DOHH2 (cell line): ENCODE data around the gene DLX5.

Experiments used
- H3F3A ChIP-seq: fragments of 200-600 bp; sonication (generic), shearing (Covaris generic); 2 replicates; pipeline ENCODE4 v1.6.0; 2016; ENCODE audit warnings: antibody characterized with exemption, mild to moderate bottlenecking; ENCODE audit not compliant: control insufficient read depth, insufficient read depth
- H3K27ac ChIP-seq: fragments of 200-600 bp; sonication (generic); 2 replicates; pipeline ENCODE4 v1.5.1; 2014; ENCODE audit warnings: low read depth, mild to moderate bottlenecking, low read length, moderate library complexity
- H3K27me3 ChIP-seq: fragments of 200-600 bp; sonication (generic); 2 replicates; pipeline ENCODE4 v1.6.1; 2014; ENCODE audit warnings: mild to moderate bottlenecking, low read length, mixed read lengths; ENCODE audit not compliant: control insufficient read depth
- H3K36me3 ChIP-seq: fragments of 200-600 bp; sonication (generic); 2 replicates; pipeline ENCODE4 v1.6.1; 2014; ENCODE audit warnings: mild to moderate bottlenecking, low read length, moderate library complexity, mixed read lengths; ENCODE audit not compliant: control insufficient read depth
- H3K4me1 ChIP-seq: fragments of 200-600 bp; sonication (generic); 2 replicates; pipeline ENCODE4 v1.6.1; 2014; ENCODE audit warnings: mild to moderate bottlenecking, low read length, mixed read lengths; ENCODE audit not compliant: control insufficient read depth
- H3K4me2 ChIP-seq: fragments of 200-600 bp; sonication (generic); 2 replicates; pipeline ENCODE4 v1.6.0; 2014; ENCODE audit warnings: mild to moderate bottlenecking, low read length, moderate library complexity
- H3K4me3 ChIP-seq: fragments of 200-600 bp; sonication (generic); 2 replicates; pipeline ENCODE4 v1.5.1; 2014; ENCODE audit warnings: mild to moderate bottlenecking, low read length, mixed read lengths
- H3K79me2 ChIP-seq: fragments of 200-600 bp; sonication (generic); 2 replicates; pipeline ENCODE4 v1.6.1; 2014; ENCODE audit warnings: mild to moderate bottlenecking, low read length, mixed read lengths; ENCODE audit not compliant: control insufficient read depth
- H3K9me2 ChIP-seq: fragments of 200-600 bp; sonication (generic); replicated peaks from 2 replicates; pipeline ENCODE4 v1.6.1; 2014; ENCODE audit warnings: mild to moderate bottlenecking, low read length, mixed read lengths; ENCODE audit not compliant: control insufficient read depth
- H3K9me3 ChIP-seq: fragments of 200-600 bp; sonication (generic); 2 replicates; pipeline ENCODE4 v1.6.1; 2014; ENCODE audit warnings: antibody characterized with exemption, low read length, mixed read lengths; ENCODE audit not compliant: control insufficient read depth, insufficient read depth
- H4K20me1 ChIP-seq: fragments of 200-600 bp; sonication (generic); 2 replicates; pipeline ENCODE4 v1.6.0; 2014; ENCODE audit warnings: low read depth, mild to moderate bottlenecking, antibody characterized with exemption, low read length, moderate library complexity; ENCODE audit not compliant: control insufficient read depth, insufficient read depth
- CTCF ChIP-seq: fragments of 200-600 bp; sonication (generic); IDR thresholded peaks from one replicate; pipeline ENCODE4 v1.5.1; 2014; ENCODE audit warnings: antibody characterized with exemption, mild to moderate bottlenecking, low read depth, low read length; ENCODE audit not compliant: poor library complexity, severe bottlenecking
- EZH2phosphoT487 ChIP-seq: fragments of 200-600 bp; sonication (generic); IDR thresholded peaks from 2 replicates; pipeline ENCODE4 v1.6.1; 2017; ENCODE audit warnings: borderline replicate concordance, mild to moderate bottlenecking, antibody characterized with exemption, low read length, moderate library complexity, mixed read lengths

Gene DLX5

GRCh38 chr7:97018126-97018601 lies 6.5 kb downstream of the DLX5 start:
- H3K4me1 ChIP-seq, result no peaks in the 10 kb centered on the region
- no peaks in the 10 kb centered on the region for H3K79me2 ChIP-seq
- no peak overlapping the region for H3K27ac ChIP-seq
- H3K4me3 ChIP-seq, result no peak overlapping the region
- no peaks in the 10 kb centered on the region for H3K36me3 ChIP-seq
- no peaks in the 10 kb centered on the region for H3K9me3 ChIP-seq
- no peaks in the 10 kb centered on the region for H3F3A ChIP-seq
- no peaks in the 10 kb centered on the region for H4K20me1 ChIP-seq
- H3K27me3 ChIP-seq, result peaks cover 43% of the 10 kb centered on the region
- no peak overlapping the region for H3K4me2 ChIP-seq
- TF ChIP-seq CTCF (no peak), EZH2phosphoT487 (no peak)
- H3K9me2 ChIP-seq, result no peaks in the 10 kb centered on the region

DNA sequence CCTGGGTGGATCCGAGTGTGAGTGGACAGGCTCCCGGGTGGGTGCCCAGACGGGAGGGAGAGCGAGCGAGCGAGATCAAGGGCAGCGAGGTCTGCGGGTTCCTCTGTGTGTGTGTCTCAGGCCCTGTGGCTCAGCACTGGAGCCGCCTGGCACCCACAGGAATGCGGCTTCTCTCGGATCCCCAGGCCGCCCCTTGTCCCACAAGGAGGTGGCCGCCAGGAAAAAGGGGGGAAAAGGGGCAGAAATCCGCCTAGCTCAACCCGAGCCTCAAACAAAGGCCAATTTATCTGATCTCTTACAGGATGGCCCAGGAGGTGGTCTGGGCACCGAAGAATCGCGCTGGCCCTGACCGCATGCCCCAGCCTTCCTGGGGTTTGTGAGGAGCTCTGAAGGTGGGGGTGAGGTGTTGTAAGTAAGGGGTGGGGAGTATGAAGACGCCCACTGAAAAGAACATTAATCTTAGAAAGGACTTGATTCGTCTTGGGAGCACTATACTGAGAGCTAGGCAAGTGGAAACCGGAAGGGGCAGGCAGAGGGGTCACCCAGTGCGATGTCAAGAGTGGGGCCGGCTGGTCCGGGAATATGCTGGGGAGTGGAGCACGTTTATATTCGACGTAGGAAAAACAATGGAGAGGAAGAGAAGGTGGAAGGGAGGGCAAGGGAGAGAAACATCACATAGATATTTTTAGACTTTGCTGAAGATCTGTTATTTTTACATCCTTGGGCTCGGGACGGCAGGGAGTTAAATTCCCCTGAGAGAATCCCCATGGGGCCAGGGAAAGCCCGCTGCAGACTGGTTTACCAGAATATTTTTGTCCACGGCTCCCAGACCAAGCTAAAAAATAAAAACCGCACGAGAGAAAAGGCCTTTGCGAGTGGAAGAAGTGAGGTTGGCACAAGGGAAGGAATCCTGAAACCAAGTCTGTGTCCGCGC lies 7.2 kb downstream of the DLX5 start:
- H3F3A ChIP-seq, result no peaks in the 10 kb centered on the region
- H3K9me3 ChIP-seq, result no peaks in the 10 kb centered on the region
- no peaks in the 10 kb centered on the region for H3K79me2 ChIP-seq
- H3K27ac ChIP-seq, result no peak overlapping the region
- H4K20me1 ChIP-seq, result no peaks in the 10 kb centered on the region
- no peaks in the 10 kb centered on the region for H3K4me1 ChIP-seq
- H3K9me2 ChIP-seq, result no peaks in the 10 kb centered on the region
- no peak overlapping the region for H3K4me2 ChIP-seq
- H3K4me3 ChIP-seq, result no peak overlapping the region
- peaks cover 48% of the 10 kb centered on the region for H3K27me3 ChIP-seq
- no peaks in the 10 kb centered on the region for H3K36me3 ChIP-seq
- TF ChIP-seq CTCF, result no peak
- no peak for TF ChIP-seq EZH2phosphoT487

GRCh38 chr7:97016381-97017191 lies 8.0 kb downstream of the DLX5 start:
- Histone ChIP-seq H3K4me2 (no peak overlapping the region), H4K20me1 (no peaks in the 10 kb centered on the region), H3K9me2 (no peaks in the 10 kb centered on the region), H3F3A (no peaks in the 10 kb centered on the region), H3K4me1 (no peaks in the 10 kb centered on the region), H3K27ac (no peak overlapping the region), H3K79me2 (no peaks in the 10 kb centered on the region), H3K4me3 (no peak overlapping the region), H3K27me3 (peaks cover 56% of the 10 kb centered on the region), H3K36me3 (no peaks in the 10 kb centered on the region), H3K9me3 (no peaks in the 10 kb centered on the region)
- no peak for TF ChIP-seq EZH2phosphoT487
- no peak for TF ChIP-seq CTCF
